Measurements from ENCODE around the gene LDAH. TPM values are rescaled to one million over a fixed set of nuclear protein-coding genes. Genes with fewer than 3 reads are reported as not detected.

Gene LDAH
- total RNA-seq, 1 donor from 2014 or later = 28.0 TPM

DNA sequence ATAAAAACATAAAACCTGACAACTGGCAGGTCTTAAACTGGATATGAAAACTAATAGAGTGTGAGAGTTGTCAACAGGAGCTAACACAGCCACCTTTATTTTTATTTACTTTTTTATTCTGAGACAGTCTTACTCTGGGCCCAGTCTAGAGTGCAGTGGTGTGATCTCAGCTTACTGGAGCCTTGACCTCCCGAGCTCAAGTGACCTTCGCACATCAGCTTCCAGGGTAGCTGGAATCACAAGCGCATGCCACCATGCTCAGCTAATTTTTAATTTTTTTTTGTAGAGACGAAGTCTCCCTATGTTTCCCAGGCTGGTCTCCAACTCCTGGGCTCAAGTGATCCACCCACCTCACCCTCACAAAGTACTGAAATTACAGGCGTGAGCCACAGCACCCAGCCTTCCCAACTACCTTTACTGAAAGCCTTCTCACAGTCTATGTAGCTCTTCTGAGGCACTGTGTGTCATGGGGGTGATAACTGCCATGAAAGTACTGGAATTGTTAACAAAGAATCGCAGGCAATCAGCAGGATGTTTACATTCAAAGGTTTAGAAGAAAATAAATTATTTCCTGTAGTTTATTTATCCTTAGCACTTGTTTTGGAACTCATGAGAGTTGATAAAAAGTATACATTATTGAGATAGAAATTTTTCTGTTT, 131.7 kb downstream of the LDAH start:
- H3K36me3 Mint-ChIP-seq (ENCODE audit: unreplicated experiment) = peaks cover 27% of the 10 kb centered on the region
- no peak for DNase-seq (ENCODE audit: extremely low spot score, unreplicated experiment)
- H3K4me3 Mint-ChIP-seq (ENCODE audit: unreplicated experiment) = no peak overlapping the region
- H3K27ac Mint-ChIP-seq (ENCODE audit: unreplicated experiment) = no peak overlapping the region
- H3K9me3 Mint-ChIP-seq (ENCODE audit: unreplicated experiment) = no peaks in the 10 kb centered on the region
- H3K27me3 Mint-ChIP-seq (ENCODE audit: unreplicated experiment) = no peaks in the 10 kb centered on the region
- H3K4me1 Mint-ChIP-seq (ENCODE audit: unreplicated experiment) = no peaks in the 10 kb centered on the region
- no peak for TF ChIP-seq CTCF (IDR thresholded peaks at IDR 0.05)

DNA sequence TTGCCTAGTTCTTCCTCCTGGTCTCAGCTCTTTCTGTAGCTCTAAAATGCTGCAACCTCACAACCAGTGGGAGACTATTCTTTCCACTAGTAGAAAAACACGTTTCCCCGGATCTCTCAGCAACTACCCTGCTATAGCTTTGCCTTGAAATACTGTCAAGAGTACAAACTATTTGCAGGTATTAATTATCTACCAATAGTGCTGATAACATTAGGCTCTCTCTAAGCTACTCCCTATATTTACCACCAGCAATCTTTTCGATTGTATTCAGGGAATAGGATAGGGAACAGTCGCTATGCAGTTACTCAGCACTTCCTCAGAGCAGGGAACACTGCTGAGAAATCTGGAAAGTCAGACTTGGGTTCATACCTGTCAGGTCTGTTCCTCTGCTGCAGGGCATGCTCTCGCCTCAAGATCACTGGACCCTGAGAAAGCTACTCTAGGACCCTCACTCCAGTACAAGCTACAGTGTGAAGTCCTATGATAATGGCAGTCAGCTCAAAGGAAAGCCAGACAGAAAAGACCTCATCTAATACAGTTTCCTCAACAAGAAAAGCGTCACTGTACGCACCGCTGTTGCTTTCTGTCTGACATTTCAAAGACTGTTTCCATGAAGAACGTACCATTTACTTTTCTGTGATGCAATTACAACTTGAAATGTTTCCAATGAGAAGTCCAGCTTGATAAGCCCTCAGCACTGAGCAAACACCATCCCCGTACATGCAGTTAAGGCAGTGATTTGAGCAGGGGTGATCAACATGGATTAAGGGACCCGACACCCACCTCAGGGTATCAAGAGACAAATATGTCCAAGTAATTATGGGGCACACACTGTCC, 133.3 kb downstream of the LDAH start:
- no peaks in the 10 kb centered on the region for H3K27me3 Mint-ChIP-seq (ENCODE audit: unreplicated experiment)
- H3K4me3 Mint-ChIP-seq (ENCODE audit: unreplicated experiment) = no peak overlapping the region
- no peaks in the 10 kb centered on the region for H3K9me3 Mint-ChIP-seq (ENCODE audit: unreplicated experiment)

GRCh38 chr2:20687260-20687832, 135.6 kb downstream of the LDAH start:
- H3K4me1 Mint-ChIP-seq (ENCODE audit: unreplicated experiment) = peaks cover 1% of the 10 kb centered on the region
- no peak overlapping the region for H3K27ac Mint-ChIP-seq (ENCODE audit: unreplicated experiment)
- peaks cover 43% of the 10 kb centered on the region for H3K36me3 Mint-ChIP-seq (ENCODE audit: unreplicated experiment)

More for the DNA sequence above, 133.3 kb downstream of the LDAH start:
- Mint-ChIP-seq H3K36me3 (ENCODE audit: unreplicated experiment) (peaks cover 37% of the 10 kb centered on the region), H3K4me1 (ENCODE audit: unreplicated experiment) (no peaks in the 10 kb centered on the region), H3K27ac (ENCODE audit: unreplicated experiment) (no peak overlapping the region)
- TF ChIP-seq CTCF (IDR thresholded peaks at IDR 0.05) = no peak
- DNase-seq (ENCODE audit: extremely low spot score, unreplicated experiment) = no peak

DNA sequence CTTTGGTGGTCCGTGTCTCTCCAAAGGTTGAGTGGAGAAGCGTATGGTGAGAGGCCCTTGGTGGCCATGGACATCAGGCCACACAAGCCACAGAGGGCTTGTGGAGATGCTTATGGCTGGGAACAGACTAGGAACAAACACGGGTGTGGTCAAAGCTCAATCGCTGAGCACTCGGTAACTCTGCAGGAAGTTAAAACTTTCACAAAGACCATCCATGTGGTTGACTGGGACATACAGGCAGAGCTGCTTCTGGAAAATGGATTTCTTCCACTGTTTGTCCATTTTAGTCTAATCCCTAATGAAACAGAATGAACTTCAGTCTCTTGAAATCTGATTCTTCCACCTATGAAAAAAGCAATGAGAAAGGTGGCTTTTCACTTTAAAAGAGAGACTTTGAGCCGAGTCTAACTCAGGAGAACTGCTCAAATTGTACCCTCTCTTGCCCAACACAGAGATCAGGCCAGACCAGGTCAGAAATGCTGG, 138.3 kb downstream of the LDAH start:
- no peak overlapping the region for H3K4me3 Mint-ChIP-seq (ENCODE audit: unreplicated experiment)
- DNase-seq (ENCODE audit: extremely low spot score, unreplicated experiment) = no peak
- no peak for TF ChIP-seq CTCF (IDR thresholded peaks at IDR 0.05)
- H3K4me1 Mint-ChIP-seq (ENCODE audit: unreplicated experiment) = peaks cover 5% of the 10 kb centered on the region
- no peaks in the 10 kb centered on the region for H3K27me3 Mint-ChIP-seq (ENCODE audit: unreplicated experiment)
- H3K9me3 Mint-ChIP-seq (ENCODE audit: unreplicated experiment) = no peaks in the 10 kb centered on the region
- peaks cover 54% of the 10 kb centered on the region for H3K36me3 Mint-ChIP-seq (ENCODE audit: unreplicated experiment)
- H3K27ac Mint-ChIP-seq (ENCODE audit: unreplicated experiment) = no peak overlapping the region

More at GRCh38 chr2:20687260-20687832, 135.6 kb downstream of the LDAH start:
- no peaks in the 10 kb centered on the region for H3K27me3 Mint-ChIP-seq (ENCODE audit: unreplicated experiment)
- no peak for TF ChIP-seq CTCF (IDR thresholded peaks at IDR 0.05)
- no peak overlapping the region for H3K4me3 Mint-ChIP-seq (ENCODE audit: unreplicated experiment)
- H3K9me3 Mint-ChIP-seq (ENCODE audit: unreplicated experiment) = no peaks in the 10 kb centered on the region
- DNase-seq (ENCODE audit: extremely low spot score, unreplicated experiment) = no peak

Data from osteocyte (in vitro differentiated cells).